Uterus (tissue), 4 donors: ENCODE measurements around the gene USP6. TPM values are rescaled to one million over a fixed set of nuclear protein-coding genes. Genes with fewer than 3 reads are reported as not detected.
"Not testable (repeated sequence)": the region's sequence is repeated elsewhere in the genome, so short reads cannot be mapped to it uniquely, and the experiment has no call there.

ENCODE experiments used
- DNase-seq, 2 donors: peaks; one replicate each; pipeline ENCODE4 v3.0.0-alpha.2; 2019 to 2020
- H3K27ac ChIP-seq, 2 donors: fragments of 200-600 bp; sonication (generic); 1 replicate in 1 of 2; 2 replicates in 1 of 2; pipeline ENCODE4 v1.5.1; 2016 to 2018
- H3K27me3 ChIP-seq, 2 donors: fragments of 200-600 bp; sonication (generic); one replicate each; pipeline ENCODE4 v1.5.1; 2018 to 2019; ENCODE audit warnings: control low read depth in 1 of 2
- H3K36me3 ChIP-seq, 2 donors: fragments of 200-600 bp; sonication (generic); one replicate each; pipeline ENCODE4 v1.5.1; 2019; ENCODE audit warnings: control low read depth in 1 of 2
- H3K4me1 ChIP-seq, 2 donors: fragments of 200-600 bp; sonication (generic); one replicate each; pipeline ENCODE4 v1.5.1; 2018 to 2019; ENCODE audit warnings: control low read depth in 1 of 2
- H3K4me3 ChIP-seq, 2 donors: fragments of 200-600 bp; sonication (generic); 1 replicate in 1 of 2; 2 replicates in 1 of 2; pipeline ENCODE4 v1.5.1; 2018 to 2019; ENCODE audit warnings: mild to moderate bottlenecking in 1 of 2
- H3K9me3 ChIP-seq, 2 donors: fragments of 200-600 bp; sonication (generic); one replicate each; pipeline ENCODE4 v1.5.1; 2019; ENCODE audit warnings: control low read depth in 1 of 2
- CTCF ChIP-seq, 4 experiments: fragments of 200-600 bp in 2 of 4; fragments of 450-650 bp in 2 of 4; sonication (generic) in 2 of 4; IDR thresholded peaks; one replicate each; pipeline ENCODE4 v1.5.1; 2016 to 2019; ENCODE audit warnings: antibody characterized with exemption in 4 of 4, mild to moderate bottlenecking in 2 of 4, moderate library complexity in 1 of 4
- POLR2A ChIP-seq, 2 donors: fragments of 450-650 bp; IDR thresholded peaks; one replicate each; pipeline ENCODE4 v1.6.1; 2016; ENCODE audit warnings: antibody characterized with exemption in 2 of 2, mild to moderate bottlenecking in 1 of 2, moderate library complexity in 1 of 2
- intact Hi-C: fragments of 100-400 bp; cut with DNase I; formaldehyde crosslinking; loops from one replicate; pipeline ENCODE4 v1.15.1; 2023; ENCODE audit warnings: low total_unique reads
- total RNA-seq, 4 donors: library from RNA; depleted of rRNA in 3 of 4; stranded (reverse); fragments of >200 nt in 3 of 4; gene quantifications; one replicate each; pipeline versions ENCODE4 v1.1.0 to v1.2.4, GENCODE V29; 2014 to 2023
- donor health status: DM: yes; HTN: yes; CAD: no.

USP6 gene
- total RNA-seq, 4 donors from 2014 or later, result 0.21 to 2.6 (median 0.97) TPM; not detected in 1

DNA sequence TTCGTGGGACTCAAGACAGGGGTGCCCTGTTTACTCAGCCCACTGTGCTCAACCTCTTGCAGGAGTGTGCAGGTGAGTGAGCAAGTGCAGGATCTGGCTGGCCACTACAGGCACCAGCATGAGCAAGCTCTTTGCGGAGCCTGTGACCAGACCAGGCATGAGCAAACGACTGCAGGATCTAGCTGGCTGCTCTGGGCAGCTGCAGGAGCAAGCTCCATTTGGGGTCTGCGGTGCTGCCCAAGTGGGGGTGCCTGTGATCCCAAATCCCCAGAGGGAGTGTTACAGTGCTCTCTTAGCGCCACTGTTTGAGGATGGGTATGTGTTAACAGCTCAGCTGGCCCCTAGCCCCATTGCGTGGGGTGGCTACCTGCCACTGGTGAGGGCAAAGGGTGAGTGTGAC, 2.4 kb downstream of the USP6 start:
- H3K27me3 ChIP-seq, result peaks cover 11 to 14% of the 10 kb centered on the region in 2 donors
- H3K4me3 ChIP-seq, result no peak overlapping the region
- H3K4me1 ChIP-seq, result no peaks in the 10 kb centered on the region
- no peak for DNase-seq
- no peaks in the 10 kb centered on the region for H3K36me3 ChIP-seq
- no peaks in the 10 kb centered on the region for H3K9me3 ChIP-seq
- no peak for TF ChIP-seq POLR2A (IDR thresholded peaks at IDR 0.05)
- TF ChIP-seq CTCF (IDR thresholded peaks at IDR 0.05), result no peak
- intact Hi-C loops, result no loop called here
- H3K27ac ChIP-seq, result no peak overlapping the region

DNA sequence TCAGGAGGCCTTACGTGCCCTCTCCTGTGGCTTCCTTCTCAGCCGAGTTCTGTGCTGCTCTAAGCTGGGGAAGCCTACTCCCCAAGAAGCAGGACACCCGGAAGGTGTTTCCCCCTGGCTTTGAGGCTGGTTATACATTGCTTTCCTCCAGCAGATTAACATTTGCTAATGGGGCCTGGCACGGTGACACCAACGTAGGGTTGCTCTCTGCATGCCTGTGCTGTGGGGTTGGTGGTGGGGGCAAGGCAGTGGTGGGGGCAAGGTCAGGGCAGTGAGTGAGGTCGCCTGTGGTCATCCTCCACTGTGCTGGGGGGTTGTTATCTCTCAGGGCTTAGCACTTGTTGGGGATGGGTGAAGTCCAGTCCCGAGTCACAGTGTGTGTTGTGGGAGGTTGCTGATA, 4.2 kb downstream of the USP6 start:
- Histone ChIP-seq H3K9me3 (no peaks in the 10 kb centered on the region), H3K27me3 (peaks cover 11 to 12% of the 10 kb centered on the region in 2 donors), H3K36me3 (no peaks in the 10 kb centered on the region), H3K4me1 (no peaks in the 10 kb centered on the region), H3K4me3 (no peak overlapping the region), H3K27ac (no peak overlapping the region)
- intact Hi-C loops, result no loop called here
- DNase-seq, result peak in 1 of 2 donors; percentile 0
- TF ChIP-seq CTCF (IDR thresholded peaks at IDR 0.05) (no peak), POLR2A (IDR thresholded peaks at IDR 0.05) (no peak)

DNA sequence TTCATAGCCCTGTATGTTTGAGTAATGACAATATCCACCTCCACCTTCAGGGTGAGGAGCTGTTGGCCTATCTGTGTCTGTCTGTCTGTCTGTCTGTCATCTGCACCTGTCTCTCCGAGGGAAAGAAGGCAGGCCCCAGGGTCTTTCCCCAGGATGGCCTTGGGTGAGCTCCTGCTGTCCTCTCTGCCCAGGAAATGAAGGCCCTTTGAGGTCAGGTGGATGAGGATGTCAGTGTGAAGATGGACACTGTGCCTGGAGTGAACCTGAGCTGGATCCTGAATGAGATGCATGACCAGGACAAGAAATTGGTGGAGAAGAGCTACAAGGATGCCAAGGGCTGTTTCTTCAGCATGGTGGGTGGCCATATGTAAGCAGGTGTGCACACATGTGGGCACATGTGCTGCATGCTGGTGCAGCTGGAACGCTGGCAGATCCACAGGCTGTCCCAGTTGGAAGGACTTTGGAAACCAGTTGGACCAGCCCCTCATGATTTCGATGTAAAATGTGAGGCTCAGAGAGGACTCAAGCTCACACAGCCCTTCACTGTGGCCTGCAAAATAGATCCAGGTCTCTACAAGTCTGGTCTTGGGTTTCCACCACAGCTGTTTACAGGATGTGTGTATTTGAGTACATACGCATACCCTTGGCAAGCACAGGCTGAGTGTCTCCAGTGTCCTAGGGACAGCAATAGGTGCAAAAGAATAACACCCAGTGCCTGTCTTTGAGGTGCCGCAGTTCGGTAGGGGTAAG, 4.8 kb downstream of the USP6 start:
- H3K4me1 ChIP-seq, intact Hi-C loops, H3K36me3 ChIP-seq, H3K4me3 ChIP-seq, H3K9me3 ChIP-seq, H3K27ac ChIP-seq: not testable (repeated sequence)
- peaks cover 7 to 10% of the 10 kb centered on the region in 2 donors for H3K27me3 ChIP-seq
- peak in 1 of 2 donors; percentile 1 for DNase-seq

- Histone ChIP-seq H3K27me3 (peaks cover 0 to 4% of the 10 kb centered on the region in 2 donors), H3K27ac (no peak overlapping the region), H3K4me1 (no peaks in the 10 kb centered on the region), H3K36me3 (no peaks in the 10 kb centered on the region), H3K9me3 (no peaks in the 10 kb centered on the region), H3K4me3 (no peak overlapping the region)
- intact Hi-C loops, result no loop called here
- TF ChIP-seq CTCF (IDR thresholded peaks at IDR 0.05), result no peak
- TF ChIP-seq POLR2A (IDR thresholded peaks at IDR 0.05), result no peak
- DNase-seq, result peak in 1 of 2 donors; percentile 9
These were observed 5.5 kb downstream of the USP6 start for GRCh38 chr17:5121186-5121841.

DNA sequence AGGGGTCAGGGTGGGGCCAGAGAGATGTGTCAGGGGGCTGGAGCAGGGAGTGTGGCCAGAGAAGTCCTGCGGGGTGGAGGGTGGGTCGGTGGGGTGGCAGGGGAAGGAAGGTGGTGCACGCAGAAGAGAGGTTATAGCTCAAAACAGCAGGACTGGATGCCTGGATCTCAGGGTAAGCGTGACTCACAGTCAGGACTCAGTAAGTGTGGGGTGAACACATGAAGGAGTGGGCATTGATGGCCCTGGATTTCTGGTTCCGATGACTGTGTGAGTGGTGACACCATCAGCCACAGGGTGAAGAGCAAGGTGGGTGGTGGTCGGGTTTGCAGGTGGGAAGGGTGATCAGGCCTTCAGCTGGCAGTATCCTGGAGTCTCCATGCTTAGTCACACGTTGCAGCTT, 6.2 kb downstream of the USP6 start:
- H3K27ac ChIP-seq, H3K27me3 ChIP-seq, H3K9me3 ChIP-seq, H3K36me3 ChIP-seq, intact Hi-C loops, H3K4me1 ChIP-seq, H3K4me3 ChIP-seq: not testable (repeated sequence)
- peak in 1 of 2 donors; percentile 1 for DNase-seq

- Histone ChIP-seq H3K27me3 (peaks cover 0 to 4% of the 10 kb centered on the region in 2 donors), H3K9me3 (no peaks in the 10 kb centered on the region), H3K36me3 (no peaks in the 10 kb centered on the region), H3K4me1 (no peaks in the 10 kb centered on the region), H3K27ac (no peak overlapping the region), H3K4me3 (peak overlapping the region; percentile 6 to 22)
- TF ChIP-seq CTCF (IDR thresholded peaks at IDR 0.05) (no peak), POLR2A (IDR thresholded peaks at IDR 0.05) (no peak)
- intact Hi-C loops, result no loop called here
- DNase-seq, result peak in 1 of 2 donors; percentile 12
These were observed 6.9 kb downstream of the USP6 start for GRCh38 chr17:5122586-5123342.
